LNCAP (cell line): ENCODE data around the gene RALGAPA1.

Experiments used
- TF ChIP-seq, protein P1 (sequence below): fragments of 450-650 bp; IDR thresholded peaks from 2 replicates; pipeline ENCODE4 v1.5.1; 2017; ENCODE audit warnings: mild to moderate bottlenecking

Gene RALGAPA1

DNA sequence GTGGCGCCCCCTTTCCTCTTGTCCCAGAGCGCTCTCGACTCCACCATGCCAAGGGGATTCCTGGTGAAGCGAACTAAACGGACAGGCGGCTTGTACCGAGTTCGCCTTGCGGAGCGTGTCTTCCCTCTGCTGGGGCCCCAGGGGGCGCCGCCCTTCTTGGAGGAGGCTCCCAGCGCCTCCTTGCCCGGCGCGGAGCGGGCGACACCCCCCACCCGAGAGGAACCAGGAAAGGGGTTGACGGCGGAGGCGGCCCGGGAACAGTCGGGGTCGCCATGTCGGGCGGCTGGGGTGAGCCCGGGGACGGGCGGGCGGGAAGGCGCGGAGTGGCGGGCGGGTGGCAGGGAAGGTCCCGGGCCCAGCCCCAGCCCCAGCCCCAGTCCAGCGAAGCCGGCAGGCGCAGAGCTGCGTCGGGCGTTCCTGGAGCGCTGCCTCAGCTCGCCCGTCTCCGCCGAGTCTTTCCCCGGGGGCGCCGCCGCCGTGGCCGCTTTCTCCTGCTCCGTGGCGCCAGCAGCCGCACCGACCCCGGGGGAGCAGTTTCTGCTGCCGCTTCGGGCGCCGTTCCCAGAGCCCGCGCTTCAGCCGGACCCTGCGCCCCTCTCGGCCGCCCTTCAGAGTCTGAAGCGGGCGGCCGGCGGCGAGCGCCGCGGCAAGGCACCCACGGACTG is 274.8 kb downstream of the RALGAPA1 start:
- TF ChIP-seq, protein P1, sequence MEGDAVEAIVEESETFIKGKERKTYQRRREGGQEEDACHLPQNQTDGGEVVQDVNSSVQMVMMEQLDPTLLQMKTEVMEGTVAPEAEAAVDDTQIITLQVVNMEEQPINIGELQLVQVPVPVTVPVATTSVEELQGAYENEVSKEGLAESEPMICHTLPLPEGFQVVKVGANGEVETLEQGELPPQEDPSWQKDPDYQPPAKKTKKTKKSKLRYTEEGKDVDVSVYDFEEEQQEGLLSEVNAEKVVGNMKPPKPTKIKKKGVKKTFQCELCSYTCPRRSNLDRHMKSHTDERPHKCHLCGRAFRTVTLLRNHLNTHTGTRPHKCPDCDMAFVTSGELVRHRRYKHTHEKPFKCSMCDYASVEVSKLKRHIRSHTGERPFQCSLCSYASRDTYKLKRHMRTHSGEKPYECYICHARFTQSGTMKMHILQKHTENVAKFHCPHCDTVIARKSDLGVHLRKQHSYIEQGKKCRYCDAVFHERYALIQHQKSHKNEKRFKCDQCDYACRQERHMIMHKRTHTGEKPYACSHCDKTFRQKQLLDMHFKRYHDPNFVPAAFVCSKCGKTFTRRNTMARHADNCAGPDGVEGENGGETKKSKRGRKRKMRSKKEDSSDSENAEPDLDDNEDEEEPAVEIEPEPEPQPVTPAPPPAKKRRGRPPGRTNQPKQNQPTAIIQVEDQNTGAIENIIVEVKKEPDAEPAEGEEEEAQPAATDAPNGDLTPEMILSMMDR: no peak

DNA sequence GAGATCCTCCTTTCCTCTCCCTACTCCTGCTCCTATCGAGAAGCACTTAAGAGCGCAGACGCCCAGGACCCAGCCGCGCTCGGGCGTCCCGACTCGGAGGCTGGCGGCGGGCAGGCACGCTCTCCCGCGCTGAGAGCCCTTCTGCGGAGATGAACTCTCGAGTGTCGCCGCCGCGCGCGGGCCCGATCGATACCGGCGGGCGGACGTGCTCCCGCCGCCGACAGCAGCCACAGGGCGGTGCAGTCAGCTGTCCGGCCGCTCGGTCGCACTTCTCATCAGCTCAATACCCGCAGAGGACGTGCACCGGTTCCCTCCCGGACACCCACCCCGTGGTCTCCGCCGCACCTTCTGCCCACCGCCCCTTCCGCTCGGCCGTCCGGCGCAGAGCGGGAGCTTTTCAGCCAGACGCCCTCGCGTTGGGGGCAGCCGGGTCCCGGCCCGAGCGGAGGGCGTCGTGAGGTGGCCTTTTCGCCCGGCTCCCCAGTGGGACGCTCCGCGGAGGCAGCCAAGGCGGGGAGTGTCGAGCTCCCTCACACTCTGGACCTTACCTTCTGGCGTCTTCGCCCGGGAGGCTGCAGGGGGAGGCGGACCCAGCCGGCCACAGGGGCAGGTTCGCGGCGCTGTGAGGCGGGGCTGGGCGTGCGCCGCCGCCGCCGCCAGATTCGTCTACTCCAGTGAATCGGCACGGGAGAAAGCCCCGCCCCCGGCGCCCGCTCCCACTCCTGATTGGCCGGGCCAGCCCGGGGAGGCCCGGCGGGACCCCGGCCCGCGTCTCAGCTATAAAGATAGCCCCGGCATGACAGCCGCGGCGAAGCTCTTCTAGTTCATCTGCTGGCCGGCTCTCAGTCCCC is 275.5 kb downstream of the RALGAPA1 start, which contains the start of gene INSM2:
Gene INSM2 (plus strand): TSS at position 808 of the 851 bp plus-strand sequence. CDS start 89 bp downstream, outside the sequence.
- TF ChIP-seq, protein P1: peak; percentile 29

DNA sequence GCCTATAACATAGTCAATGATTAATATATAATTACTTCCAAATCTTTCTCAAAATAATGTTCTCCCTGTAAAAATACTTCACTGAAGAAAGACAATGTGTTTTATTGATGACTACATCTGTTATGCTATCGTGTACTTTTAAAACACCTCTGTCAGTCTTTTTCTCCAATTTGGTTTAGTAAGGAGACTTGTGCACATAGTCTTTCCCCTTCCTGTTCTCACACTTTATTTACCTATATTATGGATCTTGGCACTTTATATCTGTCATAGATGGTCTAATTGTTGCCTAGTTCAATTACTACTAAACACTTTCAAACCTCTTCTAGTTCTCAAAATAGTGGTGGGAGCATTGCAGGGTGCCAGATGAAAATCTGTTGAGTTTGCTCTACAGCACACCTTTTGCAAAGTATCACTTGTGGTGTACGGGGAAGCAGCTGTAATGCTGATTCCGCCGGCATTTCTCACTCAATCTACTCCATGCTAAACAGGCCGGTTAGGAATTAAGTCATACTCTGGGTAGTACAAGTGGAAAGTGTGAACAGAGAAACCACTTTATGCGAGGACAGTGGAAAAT is 276.2 kb downstream of the RALGAPA1 start:
- TF ChIP-seq, protein P1: no peak

DNA sequence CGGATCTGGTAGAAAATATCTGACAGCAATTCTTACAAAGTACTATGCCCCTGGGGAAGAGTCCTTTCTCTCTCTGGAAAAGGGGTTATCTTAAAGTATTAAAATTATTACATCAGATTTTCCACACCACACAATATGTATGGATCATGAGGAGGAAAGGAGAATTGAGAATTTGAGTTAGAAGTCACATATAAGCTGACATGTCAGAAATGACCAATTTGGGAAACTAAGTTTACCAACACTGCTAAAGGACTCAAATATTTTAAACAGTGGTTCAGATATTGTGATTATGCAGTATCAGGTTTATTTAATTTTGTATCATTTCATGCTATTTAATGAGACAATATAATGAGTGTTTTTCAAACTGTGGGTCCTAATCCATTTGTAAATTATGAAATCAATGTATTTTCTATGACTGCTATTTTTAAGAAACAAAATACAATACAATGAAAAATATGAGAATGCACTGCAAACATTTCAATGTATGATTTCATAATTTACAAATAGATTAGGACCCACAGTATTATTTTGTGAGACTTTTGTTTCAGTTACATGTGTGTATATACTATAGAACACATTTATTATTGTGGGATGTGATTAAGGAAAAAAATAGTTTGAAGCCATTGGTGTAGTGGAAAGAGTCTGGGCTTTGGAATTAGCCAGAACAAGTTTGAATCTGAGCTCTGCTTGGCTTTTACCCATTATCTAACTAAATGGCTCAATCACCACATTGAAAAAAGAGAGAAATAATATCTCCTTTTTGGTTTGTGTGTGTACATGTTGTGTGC is 276.9 kb downstream of the RALGAPA1 start:
- TF ChIP-seq, protein P1: no peak

DNA sequence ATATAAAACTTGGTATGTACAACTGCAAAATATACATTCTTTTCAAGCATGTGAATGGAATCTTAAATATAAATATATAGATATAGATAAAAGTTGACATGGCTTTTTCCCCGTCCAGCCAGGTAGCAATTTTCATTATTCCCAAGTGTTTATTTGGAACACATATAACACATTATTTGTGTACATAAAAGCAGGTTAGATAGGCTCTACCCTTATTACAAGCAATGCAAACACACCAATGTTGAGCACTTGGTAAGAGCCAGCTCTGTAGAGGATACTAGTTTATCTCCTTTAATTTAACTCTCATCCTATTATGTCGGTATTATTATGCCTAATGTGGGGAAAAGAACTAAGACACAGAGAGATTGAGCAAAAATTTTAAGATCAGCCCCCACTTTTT is 282.1 kb downstream of the RALGAPA1 start:
- TF ChIP-seq, protein P1: no peak

DNA sequence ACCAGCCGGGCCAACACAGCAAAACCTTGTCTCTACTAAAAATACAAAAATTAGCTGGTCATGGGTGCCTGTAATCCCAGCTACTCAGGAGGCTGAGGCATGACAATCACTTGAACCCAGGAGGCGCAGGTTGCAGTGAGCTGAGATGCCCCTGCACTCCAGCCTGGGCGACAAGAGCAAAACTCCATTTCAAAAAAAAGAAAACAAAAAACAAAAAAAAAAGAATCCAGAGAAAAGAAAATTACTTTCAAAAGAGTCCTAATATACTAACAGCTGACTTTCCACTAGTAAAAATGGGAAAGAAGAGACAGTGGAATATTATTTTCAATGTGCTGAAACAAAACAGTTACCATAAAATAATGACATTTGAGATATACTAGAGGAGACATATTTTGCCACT is 283.4 kb downstream of the RALGAPA1 start:
- TF ChIP-seq, protein P1: no peak

DNA sequence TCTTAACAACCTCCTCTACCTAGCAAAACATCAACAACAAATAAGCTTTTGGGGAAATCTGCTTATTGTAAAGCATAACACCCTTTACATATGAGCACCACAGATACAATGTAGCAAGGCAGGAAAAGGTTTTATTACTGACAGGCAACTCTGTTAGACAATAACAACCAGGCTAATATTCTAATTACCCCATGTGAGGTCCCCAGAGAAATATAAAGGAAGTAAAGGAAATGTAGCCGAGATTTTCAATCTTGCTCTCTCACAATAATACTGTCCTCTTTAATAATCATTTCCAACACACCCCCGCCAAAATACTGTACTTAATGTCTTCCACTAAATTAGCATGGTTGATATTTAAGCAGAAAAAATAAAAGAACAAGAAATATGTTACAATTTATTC is 289.1 kb downstream of the RALGAPA1 start:
- TF ChIP-seq, protein P1: no peak
